Stomach smooth muscle (tissue), 2 donors: ENCODE measurements around the gene PARD3B.

Experiments used
- H3K27ac ChIP-seq: one replicate; pipeline ENCODE4 v1.7.0; 2013; ENCODE audit warnings: mild to moderate bottlenecking, low read length, inconsistent platforms
- H3K27me3 ChIP-seq, 2 donors: one replicate each; pipeline ENCODE4 v1.7.0; 2013; ENCODE audit warnings: low read length in 2 of 2; ENCODE audit not compliant: insufficient read depth in 2 of 2, control insufficient read depth in 1 of 2
- H3K36me3 ChIP-seq, 2 donors: one replicate each; pipeline ENCODE4 v1.7.0; 2013; ENCODE audit warnings: low read length in 2 of 2; ENCODE audit not compliant: control insufficient read depth in 2 of 2, insufficient read depth in 2 of 2
- H3K4me1 ChIP-seq: one replicate; pipeline ENCODE4 v1.7.0; 2013; ENCODE audit warnings: low read length; ENCODE audit not compliant: control insufficient read depth, insufficient read depth
- H3K4me3 ChIP-seq, 2 donors: one replicate each; pipeline ENCODE4 v1.7.0; 2013; ENCODE audit warnings: low read length in 2 of 2
- H3K9ac ChIP-seq, 2 donors: one replicate each; pipeline ENCODE4 v1.7.0; 2013; ENCODE audit warnings: low read length in 2 of 2, mild to moderate bottlenecking in 1 of 2
- H3K9me3 ChIP-seq, 2 donors: one replicate each; pipeline ENCODE4 v1.7.0; 2013; ENCODE audit warnings: low read length in 2 of 2; ENCODE audit not compliant: control insufficient read depth in 2 of 2
- donor health status: healthy.
- donor health status: Pancreatic carcinoma.

PARD3B gene

GRCh38 chr2:204781941-204782340, 236.7 kb downstream of the PARD3B start:
- Histone ChIP-seq H3K4me1 (no peaks in the 10 kb centered on the region), H3K27ac (no peak overlapping the region), H3K27me3 (no peaks in the 10 kb centered on the region), H3K36me3 (no peaks in the 10 kb centered on the region), H3K9ac (no peak overlapping the region), H3K4me3 (no peak overlapping the region), H3K9me3 (no peaks in the 10 kb centered on the region)

DNA sequence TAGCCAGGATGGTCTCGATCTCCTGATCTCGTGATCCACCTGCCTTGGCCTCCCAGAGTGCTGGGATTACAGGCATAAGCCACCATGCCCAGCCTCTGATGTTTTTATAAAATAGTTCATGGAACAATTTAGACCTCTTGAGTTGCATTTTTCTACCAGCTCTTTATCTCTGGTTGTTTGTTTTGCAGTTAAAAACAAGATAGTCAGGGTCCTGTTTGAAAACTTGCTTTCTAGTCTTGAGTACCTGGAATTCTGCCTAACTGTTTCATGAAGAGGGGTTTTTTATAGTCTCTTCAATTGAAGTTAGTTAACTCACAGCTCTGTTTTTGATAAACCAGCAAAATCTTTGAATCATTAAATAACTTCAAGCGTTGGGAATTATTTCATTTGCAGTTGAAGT, 244.8 kb downstream of the PARD3B start:
- Histone ChIP-seq H3K27me3 (no peaks in the 10 kb centered on the region), H3K36me3 (no peaks in the 10 kb centered on the region), H3K4me1 (no peaks in the 10 kb centered on the region), H3K27ac (no peak overlapping the region), H3K9me3 (no peaks in the 10 kb centered on the region), H3K9ac (no peak overlapping the region), H3K4me3 (no peak overlapping the region)

DNA sequence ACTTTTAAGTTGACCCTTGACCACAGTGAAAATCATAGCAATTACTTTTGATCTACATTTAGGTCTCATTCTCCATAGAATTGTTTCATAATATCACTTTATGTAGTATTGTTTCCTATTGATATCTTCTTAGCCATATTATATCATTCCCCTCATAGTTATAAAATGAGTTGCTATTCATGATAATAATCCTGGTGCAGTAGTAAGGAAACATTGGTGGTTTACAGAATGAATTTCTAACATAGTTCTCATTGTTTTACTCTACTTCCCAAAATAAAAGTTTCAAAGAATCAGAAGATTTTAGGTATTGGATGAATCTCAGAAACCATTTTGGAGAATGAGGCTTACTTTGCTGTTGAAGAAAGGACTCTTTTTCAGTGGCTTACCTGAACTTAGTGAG, 246.0 kb downstream of the PARD3B start:
- Histone ChIP-seq H3K27me3 (no peaks in the 10 kb centered on the region), H3K4me3 (no peak overlapping the region), H3K4me1 (no peaks in the 10 kb centered on the region), H3K9me3 (no peaks in the 10 kb centered on the region), H3K36me3 (no peaks in the 10 kb centered on the region), H3K9ac (no peak overlapping the region), H3K27ac (no peak overlapping the region)

- Histone ChIP-seq H3K4me1 (no peaks in the 10 kb centered on the region), H3K9ac (no peak overlapping the region), H3K27me3 (no peaks in the 10 kb centered on the region), H3K9me3 (no peaks in the 10 kb centered on the region), H3K4me3 (no peak overlapping the region), H3K36me3 (no peaks in the 10 kb centered on the region), H3K27ac (no peak overlapping the region)
Observed at GRCh38 chr2:204794624-204795023, 249.3 kb downstream of the PARD3B start.

- Histone ChIP-seq H3K9ac (no peak overlapping the region), H3K9me3 (no peaks in the 10 kb centered on the region), H3K27ac (no peak overlapping the region), H3K27me3 (no peaks in the 10 kb centered on the region), H3K4me1 (no peaks in the 10 kb centered on the region), H3K36me3 (no peaks in the 10 kb centered on the region), H3K4me3 (no peak overlapping the region)
Observed at GRCh38 chr2:204795156-204795555, 249.9 kb downstream of the PARD3B start.

DNA sequence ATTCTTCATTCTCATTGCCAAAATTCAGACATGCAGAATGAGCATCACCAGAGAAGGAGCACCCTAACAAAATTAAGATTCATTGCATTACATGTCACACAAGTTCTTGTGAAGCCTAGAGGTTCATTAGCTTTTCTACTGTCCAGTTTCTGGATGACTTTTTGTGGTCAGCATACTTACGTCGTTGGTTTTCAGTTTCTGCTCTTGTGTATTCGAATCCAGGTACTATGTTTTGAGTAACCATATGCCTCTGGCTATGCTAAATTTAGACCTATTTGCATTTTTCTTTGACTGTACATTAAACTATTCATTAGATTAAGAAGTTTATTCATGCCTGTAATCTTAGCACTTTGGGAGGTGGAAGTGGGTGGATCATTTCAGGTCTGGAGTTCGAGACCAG, 251.3 kb downstream of the PARD3B start:
- H3K4me3 ChIP-seq = no peak overlapping the region
- H3K27me3 ChIP-seq = no peaks in the 10 kb centered on the region
- no peak overlapping the region for H3K9ac ChIP-seq
- no peaks in the 10 kb centered on the region for H3K4me1 ChIP-seq
- no peaks in the 10 kb centered on the region for H3K36me3 ChIP-seq
- no peak overlapping the region for H3K27ac ChIP-seq
- H3K9me3 ChIP-seq = no peaks in the 10 kb centered on the region

GRCh38 chr2:204799791-204800190, 254.5 kb downstream of the PARD3B start:
- Histone ChIP-seq H3K9ac (no peak overlapping the region), H3K9me3 (no peaks in the 10 kb centered on the region), H3K27ac (no peak overlapping the region), H3K27me3 (no peaks in the 10 kb centered on the region), H3K4me3 (no peak overlapping the region), H3K36me3 (no peaks in the 10 kb centered on the region), H3K4me1 (no peaks in the 10 kb centered on the region)

DNA sequence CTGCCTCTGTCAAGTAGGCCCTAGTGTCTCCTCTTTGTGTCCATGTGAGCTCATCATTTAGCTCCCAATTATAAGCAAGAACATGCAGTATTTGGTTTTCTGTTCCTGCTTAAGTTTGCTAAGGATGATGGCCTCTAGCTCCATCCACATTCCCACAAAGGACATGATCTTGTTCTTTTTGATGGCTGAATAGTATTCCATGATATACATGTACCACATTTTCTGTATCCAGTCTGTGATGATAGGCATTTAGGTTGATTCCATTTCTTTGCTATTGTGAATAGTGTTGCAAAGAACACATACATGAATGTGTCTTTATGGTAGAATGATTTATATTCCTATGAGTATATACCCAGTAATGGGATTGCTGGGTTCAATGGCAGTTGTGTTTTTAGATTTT, 263.2 kb downstream of the PARD3B start:
- H3K4me3 ChIP-seq = no peak overlapping the region
- no peaks in the 10 kb centered on the region for H3K27me3 ChIP-seq
- H3K27ac ChIP-seq = no peak overlapping the region
- H3K36me3 ChIP-seq = no peaks in the 10 kb centered on the region
- H3K4me1 ChIP-seq = no peaks in the 10 kb centered on the region
- H3K9me3 ChIP-seq = peaks cover 0 to 4% of the 10 kb centered on the region in 2 donors
- no peak overlapping the region for H3K9ac ChIP-seq

GRCh38 chr2:204824751-204825453, 279.6 kb downstream of the PARD3B start:
- Histone ChIP-seq H3K36me3 (no peaks in the 10 kb centered on the region), H3K27ac (no peak overlapping the region), H3K27me3 (no peaks in the 10 kb centered on the region), H3K9ac (no peak overlapping the region), H3K9me3 (no peaks in the 10 kb centered on the region), H3K4me1 (no peaks in the 10 kb centered on the region), H3K4me3 (no peak overlapping the region)

GRCh38 chr2:204825681-204826080, 280.4 kb downstream of the PARD3B start:
- Histone ChIP-seq H3K4me3 (no peak overlapping the region), H3K27me3 (no peaks in the 10 kb centered on the region), H3K9ac (no peak overlapping the region), H3K4me1 (no peaks in the 10 kb centered on the region), H3K36me3 (no peaks in the 10 kb centered on the region), H3K27ac (no peak overlapping the region), H3K9me3 (no peaks in the 10 kb centered on the region)

DNA sequence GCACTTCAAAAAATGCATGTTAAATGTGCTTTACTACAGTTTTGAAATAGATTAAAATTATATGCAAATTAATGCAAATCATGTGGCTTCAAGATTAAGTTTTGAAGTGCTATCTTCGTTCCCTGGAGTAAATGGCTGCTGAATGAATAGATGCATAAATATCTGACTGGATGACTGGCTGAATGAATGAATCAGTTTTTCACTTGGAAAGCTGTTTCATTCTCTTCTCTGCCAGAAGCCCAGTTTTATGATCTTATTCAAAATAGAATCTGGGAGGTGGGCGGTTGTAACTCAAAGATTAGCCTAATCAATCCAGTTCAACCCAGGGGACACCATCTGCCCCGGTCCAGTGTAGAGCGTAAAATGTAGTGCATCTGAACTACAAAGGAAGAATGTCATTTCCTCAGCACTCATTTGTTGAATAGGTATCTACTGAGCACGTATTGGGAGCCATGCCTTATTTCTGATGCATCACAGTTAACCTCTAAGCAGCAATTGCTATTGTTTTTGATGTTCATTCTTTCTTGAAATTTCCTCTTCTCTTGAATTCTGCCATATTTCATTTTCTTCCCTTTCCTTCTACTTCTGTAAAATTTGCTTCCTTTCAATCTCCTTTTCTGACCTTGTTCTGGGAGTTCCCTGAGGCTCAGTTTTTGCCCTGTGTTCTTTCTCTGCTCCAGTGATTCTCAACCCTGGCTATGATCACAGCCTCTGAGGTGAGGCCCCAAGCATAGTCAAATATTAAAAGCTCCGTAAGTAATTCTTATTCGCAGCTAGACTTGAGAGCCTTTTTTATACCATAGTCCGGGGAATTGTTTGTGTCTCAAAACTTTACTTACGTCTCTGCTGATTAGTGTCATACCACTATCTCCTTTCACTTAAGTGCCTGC, 282.7 kb downstream of the PARD3B start:
- H3K4me3 ChIP-seq = no peak overlapping the region

More for the DNA sequence above, 282.7 kb downstream of the PARD3B start:
- H3K4me1 ChIP-seq = no peaks in the 10 kb centered on the region
- no peak overlapping the region for H3K9ac ChIP-seq
- H3K36me3 ChIP-seq = no peaks in the 10 kb centered on the region
- H3K27me3 ChIP-seq = no peaks in the 10 kb centered on the region
- H3K27ac ChIP-seq = no peak overlapping the region
- no peaks in the 10 kb centered on the region for H3K9me3 ChIP-seq
